GM13976 (cell line): ENCODE measurements around the gene ABCG8.

Source experiments
- DNase-seq: peaks from one replicate; pipeline ENCODE4 v3.0.0; 2012; ENCODE audit warnings: low spot score
- CTCF ChIP-seq: IDR thresholded peaks from 2 replicates; pipeline ENCODE4 v1.5.1; 2012; ENCODE audit warnings: borderline replicate concordance, mild to moderate bottlenecking; ENCODE audit not compliant: insufficient read depth; ENCODE audit errors: extremely low read depth, missing control alignments, control extremely low read depth
- in situ Hi-C: fragments of 300-500 bp; cut with MboI; formaldehyde crosslinking; loops from one replicate; pipeline ENCODE4 v1.12.0; 2022; ENCODE audit warnings: low sequenced_read_pairs, mixed read lengths, inconsistent platforms; ENCODE audit not compliant: unreplicated experiment

ABCG8 gene

GRCh38 chr2:43890855-43891254 is 52.1 kb downstream of the ABCG8 start:
- in situ Hi-C loops: no loop called here
- TF ChIP-seq CTCF: no peak
- no peak for DNase-seq

- in situ Hi-C loops: no loop called here
- TF ChIP-seq CTCF: no peak
- no peak for DNase-seq
Observed at GRCh38 chr2:43894743-43895142, 56.0 kb downstream of the ABCG8 start.

GRCh38 chr2:43896906-43897305 is 58.1 kb downstream of the ABCG8 start:
- in situ Hi-C loops: no loop called here
- no peak for TF ChIP-seq CTCF
- DNase-seq: no peak

GRCh38 chr2:43897492-43897891 is 58.7 kb downstream of the ABCG8 start:
- TF ChIP-seq CTCF: no peak
- in situ Hi-C loops: no loop called here
- no peak for DNase-seq

GRCh38 chr2:43898134-43898837 is 59.5 kb downstream of the ABCG8 start:
- in situ Hi-C loops: no loop called here
- TF ChIP-seq CTCF: no peak
- DNase-seq: no peak

GRCh38 chr2:43898838-43899346 is 60.1 kb downstream of the ABCG8 start:
- TF ChIP-seq CTCF: no peak
- DNase-seq: no peak
- in situ Hi-C loops: no loop called here

- no peak for TF ChIP-seq CTCF
- in situ Hi-C loops: no loop called here
- no peak for DNase-seq
Observed at GRCh38 chr2:43899589-43899988, 60.8 kb downstream of the ABCG8 start.
